Astrocyte (in vitro differentiated cells and primary cell): ENCODE measurements around the gene SHISA8. TPM values are rescaled to one million over a fixed set of nuclear protein-coding genes. Genes with fewer than 3 reads are reported as not detected.

Experiments used
- DNase-seq: peaks from one replicate; pipeline ENCODE4 v3.0.0-alpha.2; 2010; ENCODE audit warnings: low read depth
- FAIRE-seq: peaks from 2 replicates; lab custom pipeline; 2011; peaks lifted over from hg19 to GRCh38; lab: Jason Lieb, UNC
- H2AFZ ChIP-seq: 2 replicates; pipeline ENCODE4 v1.6.0; 2012; ENCODE audit warnings: low read depth, low read length, inconsistent platforms
- H3K27ac ChIP-seq: 2 replicates; pipeline ENCODE4 v1.5.1; 2011; ENCODE audit warnings: low read depth, low read length, inconsistent platforms
- H3K27me3 ChIP-seq: 2 replicates; pipeline ENCODE4 v1.6.0; 2011; ENCODE audit warnings: low read length, inconsistent platforms; ENCODE audit not compliant: insufficient read depth
- H3K36me3 ChIP-seq: 2 replicates; pipeline ENCODE4 v1.5.1; 2011; ENCODE audit warnings: low read length, inconsistent platforms; ENCODE audit not compliant: insufficient read depth
- H3K4me1 ChIP-seq: 2 replicates; pipeline ENCODE4 v1.5.1; 2011; ENCODE audit warnings: low read length, inconsistent platforms; ENCODE audit not compliant: insufficient read depth
- H3K4me2 ChIP-seq: 2 replicates; pipeline ENCODE4 v1.6.0; 2012; ENCODE audit warnings: low read length, inconsistent platforms
- H3K4me3 ChIP-seq: 2 replicates; pipeline ENCODE4 v1.5.1; 2011; ENCODE audit warnings: low read depth, mild to moderate bottlenecking, low read length, inconsistent platforms; ENCODE audit not compliant: insufficient read depth
- H3K79me2 ChIP-seq: 2 replicates; pipeline ENCODE4 v1.6.0; 2012; ENCODE audit warnings: mild to moderate bottlenecking, low read length, inconsistent platforms; ENCODE audit not compliant: insufficient read depth
- H3K9ac ChIP-seq: 2 replicates; pipeline ENCODE4 v1.6.0; 2012; ENCODE audit warnings: mild to moderate bottlenecking, low read length, inconsistent platforms
- H3K9me3 ChIP-seq: 2 replicates; pipeline ENCODE4 v1.5.1; 2012; ENCODE audit warnings: low read depth, mild to moderate bottlenecking, low read length, inconsistent platforms; ENCODE audit not compliant: insufficient read depth
- H4K20me1 ChIP-seq: 2 replicates; pipeline ENCODE4 v1.6.0; 2012; ENCODE audit warnings: low read length, inconsistent platforms; ENCODE audit not compliant: insufficient read depth
- H3K27ac Mint-ChIP-seq: one replicate; pipeline ENCODE4 v1.8.0; 2021; ENCODE audit warnings: mild to moderate bottlenecking, mixed read lengths; ENCODE audit not compliant: unreplicated experiment
- H3K27me3 Mint-ChIP-seq: one replicate; pipeline ENCODE4 v1.8.0; 2021; ENCODE audit warnings: low read depth, mixed read lengths; ENCODE audit not compliant: unreplicated experiment
- H3K36me3 Mint-ChIP-seq: one replicate; pipeline ENCODE4 v1.8.0; 2021; ENCODE audit warnings: low read depth, mixed read lengths; ENCODE audit not compliant: unreplicated experiment
- H3K4me1 Mint-ChIP-seq: one replicate; pipeline ENCODE4 v1.8.0; 2021; ENCODE audit warnings: low read depth, mixed read lengths; ENCODE audit not compliant: unreplicated experiment
- H3K4me3 Mint-ChIP-seq: one replicate; pipeline ENCODE4 v1.8.0; 2021; ENCODE audit warnings: mild to moderate bottlenecking, moderate library complexity, mixed read lengths; ENCODE audit not compliant: unreplicated experiment
- H3K9me3 Mint-ChIP-seq: one replicate; pipeline ENCODE4 v1.8.0; 2021; ENCODE audit warnings: mild to moderate bottlenecking, mixed read lengths; ENCODE audit not compliant: unreplicated experiment
- CTCF ChIP-seq: IDR thresholded peaks from 2 replicates; pipeline ENCODE4 v1.5.1; 2011; ENCODE audit warnings: low read depth, mild to moderate bottlenecking, inconsistent platforms, low read length, moderate library complexity; ENCODE audit not compliant: insufficient read depth
- EZH2 ChIP-seq: IDR thresholded peaks from 2 replicates; pipeline ENCODE4 v1.6.1; 2012; ENCODE audit warnings: mild to moderate bottlenecking, low read length, inconsistent platforms; ENCODE audit not compliant: insufficient read depth
- total RNA-seq: library from RNA; stranded (reverse); gene quantifications from 2 replicates; pipeline ENCODE4 v1.2.1, GENCODE V29; 2021

The SHISA8 gene
- total RNA-seq, 1 donor from 2014 or later: not detected

GRCh38 chr22:41917375-41917902, 2.6 kb upstream of the SHISA8 start:
- Mint-ChIP-seq H3K4me3 (no peak overlapping the region), H3K27me3 (peaks cover 40% of the 10 kb centered on the region), H3K9me3 (no peaks in the 10 kb centered on the region), H3K36me3 (no peaks in the 10 kb centered on the region), H3K27ac (no peak overlapping the region), H3K4me1 (peaks cover 5% of the 10 kb centered on the region)
- Histone ChIP-seq H3K27ac (no peak overlapping the region), H3K4me2 (no peak overlapping the region), H2AFZ (no peak overlapping the region), H3K9ac (no peak overlapping the region), H3K9me3 (no peaks in the 10 kb centered on the region), H4K20me1 (peaks cover 15% of the 10 kb centered on the region), H3K27me3 (peaks cover 37% of the 10 kb centered on the region), H3K36me3 (no peaks in the 10 kb centered on the region), H3K79me2 (no peaks in the 10 kb centered on the region), H3K4me1 (peaks cover 11% of the 10 kb centered on the region), H3K4me3 (no peak overlapping the region)
- TF ChIP-seq EZH2 (peak; percentile 1), CTCF (no peak)
- FAIRE-seq (no peak), DNase-seq (no peak)

- Mint-ChIP-seq H3K4me3 (no peak overlapping the region), H3K9me3 (no peaks in the 10 kb centered on the region), H3K27ac (no peak overlapping the region), H3K4me1 (peaks cover 5% of the 10 kb centered on the region), H3K27me3 (peaks cover 43% of the 10 kb centered on the region), H3K36me3 (no peaks in the 10 kb centered on the region)
- Histone ChIP-seq H3K9me3 (no peaks in the 10 kb centered on the region), H3K9ac (no peak overlapping the region), H3K4me2 (no peak overlapping the region), H3K79me2 (no peaks in the 10 kb centered on the region), H3K27me3 (peaks cover 42% of the 10 kb centered on the region), H2AFZ (no peak overlapping the region), H3K4me3 (no peak overlapping the region), H3K36me3 (no peaks in the 10 kb centered on the region), H3K27ac (no peak overlapping the region), H4K20me1 (peaks cover 21% of the 10 kb centered on the region), H3K4me1 (peaks cover 11% of the 10 kb centered on the region)
- no peak for DNase-seq
- TF ChIP-seq CTCF: no peak
- FAIRE-seq: no peak
Observed at GRCh38 chr22:41916745-41917358, 2.0 kb upstream of the SHISA8 start.
